IPS-18c (cell line): ENCODE data around the gene TRAF3IP3.

Experiments used
- H3K4me3 ChIP-seq: 2 replicates; pipeline ENCODE4 v1.7.0; 2013; ENCODE audit warnings: low read depth, mild to moderate bottlenecking, low read length, moderate library complexity; ENCODE audit not compliant: insufficient read depth
- H3K9me3 ChIP-seq: one replicate; pipeline ENCODE4 v1.6.1; 2013; ENCODE audit warnings: mild to moderate bottlenecking, low read length, moderate library complexity; ENCODE audit not compliant: control insufficient read depth, insufficient read depth

Gene TRAF3IP3, protein sequence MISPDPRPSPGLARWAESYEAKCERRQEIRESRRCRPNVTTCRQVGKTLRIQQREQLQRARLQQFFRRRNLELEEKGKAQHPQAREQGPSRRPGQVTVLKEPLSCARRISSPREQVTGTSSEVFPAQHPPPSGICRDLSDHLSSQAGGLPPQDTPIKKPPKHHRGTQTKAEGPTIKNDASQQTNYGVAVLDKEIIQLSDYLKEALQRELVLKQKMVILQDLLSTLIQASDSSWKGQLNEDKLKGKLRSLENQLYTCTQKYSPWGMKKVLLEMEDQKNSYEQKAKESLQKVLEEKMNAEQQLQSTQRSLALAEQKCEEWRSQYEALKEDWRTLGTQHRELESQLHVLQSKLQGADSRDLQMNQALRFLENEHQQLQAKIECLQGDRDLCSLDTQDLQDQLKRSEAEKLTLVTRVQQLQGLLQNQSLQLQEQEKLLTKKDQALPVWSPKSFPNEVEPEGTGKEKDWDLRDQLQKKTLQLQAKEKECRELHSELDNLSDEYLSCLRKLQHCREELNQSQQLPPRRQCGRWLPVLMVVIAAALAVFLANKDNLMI

DNA sequence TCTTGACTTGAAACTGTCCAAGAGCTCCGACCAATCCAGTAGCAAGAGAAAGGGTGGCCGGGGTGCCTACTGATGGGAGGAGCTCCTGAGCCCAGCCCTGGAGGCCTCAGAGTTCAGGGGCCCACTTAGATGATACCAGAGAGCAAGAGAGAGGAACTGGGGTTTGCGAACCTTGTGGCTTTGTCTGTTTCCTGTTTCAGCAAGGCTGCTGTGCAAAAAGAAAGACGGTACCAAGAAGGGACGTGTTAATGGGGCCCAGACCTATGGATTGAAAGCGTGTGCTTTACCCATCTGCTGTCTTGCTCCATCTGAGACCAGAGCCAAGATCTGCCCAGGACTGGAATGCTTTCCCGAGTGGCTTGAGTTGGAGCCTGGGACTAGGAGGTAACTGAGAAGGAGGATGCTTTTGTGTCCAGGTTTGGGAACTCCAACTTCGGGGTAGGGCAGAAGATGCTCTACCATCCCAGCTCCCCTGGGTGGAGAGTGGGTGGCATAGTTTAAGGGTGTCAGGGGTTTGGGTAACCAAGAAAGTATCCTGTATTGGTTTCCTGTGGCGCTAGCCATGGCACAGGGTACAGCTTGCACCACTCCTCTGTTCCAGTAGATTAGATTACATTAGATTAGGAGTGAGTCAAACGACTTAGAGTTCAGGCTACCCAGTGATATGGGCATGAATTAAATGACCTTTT lies at the start of gene TRAF3IP3:
Gene TRAF3IP3, plus strand, starts transcription at position 128 of the 689 bp plus-strand sequence. CDS start 3,987 bp downstream, outside the sequence.
- H3K9me3 ChIP-seq: no peaks in the 10 kb centered on the region
- H3K4me3 ChIP-seq: no peak within 1 kb of the TSS

DNA sequence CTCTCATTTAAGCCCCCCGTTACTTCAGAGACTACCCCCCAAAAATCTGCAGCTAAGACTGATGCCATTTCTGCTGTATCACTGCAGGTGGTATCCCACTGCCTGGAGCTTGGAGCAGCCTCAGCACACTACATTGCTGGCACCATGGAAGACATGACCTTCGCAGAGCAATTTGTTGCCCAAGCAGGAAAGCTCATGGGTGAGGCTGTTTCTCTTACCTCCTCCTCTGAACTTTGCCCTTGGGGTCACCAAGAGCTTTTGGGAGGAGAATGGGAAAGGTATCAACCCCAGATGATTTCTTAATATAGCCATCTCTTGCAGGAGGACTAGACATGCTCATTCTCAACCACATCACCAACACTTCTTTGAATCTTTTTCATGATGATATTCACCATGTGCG lies 49.2 kb upstream of the TRAF3IP3 start:
- no peak overlapping the region for H3K4me3 ChIP-seq
- no peaks in the 10 kb centered on the region for H3K9me3 ChIP-seq

DNA sequence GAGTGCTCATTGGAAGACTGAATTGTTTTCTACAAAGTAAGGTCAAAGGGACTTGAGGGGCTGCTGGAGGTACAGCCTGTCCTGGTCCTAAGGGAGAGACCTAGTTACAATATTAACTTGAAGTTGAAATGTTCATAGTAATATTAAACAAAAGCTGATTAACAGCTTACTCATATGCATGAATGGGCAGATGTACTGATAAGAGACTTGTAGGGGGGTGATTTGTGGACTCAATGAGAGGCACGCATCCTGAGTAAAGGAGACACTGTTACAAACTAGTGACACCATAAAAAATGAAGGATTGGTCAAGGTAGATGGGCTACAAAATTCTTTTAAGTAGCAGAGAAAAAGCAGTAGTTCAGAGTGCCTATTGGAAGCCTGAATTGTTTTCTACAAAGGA lies 48.5 kb upstream of the TRAF3IP3 start:
- Histone ChIP-seq H3K9me3 (no peaks in the 10 kb centered on the region), H3K4me3 (no peak overlapping the region)

DNA sequence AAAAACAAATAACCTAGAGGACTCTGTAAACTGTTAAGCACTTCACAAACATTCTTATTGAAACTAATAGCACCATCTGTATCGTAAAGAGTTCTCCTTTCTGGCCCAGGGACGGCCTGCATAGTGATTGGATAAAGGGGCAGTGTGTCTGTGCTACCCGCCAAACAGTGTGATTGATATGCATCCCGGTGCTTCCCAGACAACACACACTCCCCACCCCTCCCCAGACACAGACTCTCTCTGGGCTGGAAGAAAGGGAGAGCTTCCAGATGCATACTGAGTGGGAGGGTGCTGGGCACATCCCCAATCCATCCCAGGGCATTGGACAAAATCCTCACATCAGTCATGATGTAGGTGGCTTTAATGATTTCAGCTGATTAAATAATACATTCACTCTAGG lies 47.6 kb upstream of the TRAF3IP3 start:
- Histone ChIP-seq H3K4me3 (no peak overlapping the region), H3K9me3 (no peaks in the 10 kb centered on the region)

DNA sequence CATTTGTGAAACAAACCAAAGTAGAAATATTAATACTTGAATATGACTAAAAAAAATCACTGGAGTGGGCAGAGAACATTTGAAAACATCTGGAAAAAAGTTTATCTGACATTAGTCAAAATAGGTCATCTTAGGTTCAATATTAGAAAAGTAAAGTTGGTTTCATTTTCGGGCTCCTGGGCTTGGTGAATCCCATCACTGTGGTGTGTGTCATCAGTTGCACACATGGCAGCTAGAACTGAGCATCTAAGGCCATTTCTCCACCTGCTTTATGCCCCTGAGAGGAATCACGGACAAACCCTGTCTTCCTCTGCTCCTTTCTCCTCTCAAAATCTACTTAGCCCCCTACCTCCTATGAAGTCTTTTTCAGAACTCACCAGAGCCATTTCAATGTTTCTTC lies 45.8 kb upstream of the TRAF3IP3 start:
- no peak overlapping the region for H3K4me3 ChIP-seq

DNA sequence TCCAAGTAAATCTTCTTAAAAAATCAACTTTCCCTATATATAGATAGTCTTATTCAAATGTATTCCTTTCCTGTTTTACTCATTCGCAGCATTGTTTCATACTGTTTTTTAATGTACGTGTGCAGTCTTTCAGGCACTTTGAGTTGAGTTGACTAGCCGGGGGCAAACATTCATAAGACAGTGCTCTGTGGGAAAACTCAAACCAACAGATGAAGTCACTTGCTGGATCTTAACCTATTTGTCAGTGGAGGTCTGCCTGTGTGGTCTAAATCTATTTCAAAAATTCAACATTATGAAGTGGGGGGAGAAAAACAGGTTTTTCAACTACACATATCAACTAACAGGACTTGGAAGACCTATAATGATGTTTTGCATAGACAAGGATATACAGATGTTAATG lies 45.0 kb upstream of the TRAF3IP3 start:
- Histone ChIP-seq H3K4me3 (no peak overlapping the region), H3K9me3 (no peaks in the 10 kb centered on the region)

More for the DNA sequence above, 45.8 kb upstream of the TRAF3IP3 start:
- no peaks in the 10 kb centered on the region for H3K9me3 ChIP-seq

DNA sequence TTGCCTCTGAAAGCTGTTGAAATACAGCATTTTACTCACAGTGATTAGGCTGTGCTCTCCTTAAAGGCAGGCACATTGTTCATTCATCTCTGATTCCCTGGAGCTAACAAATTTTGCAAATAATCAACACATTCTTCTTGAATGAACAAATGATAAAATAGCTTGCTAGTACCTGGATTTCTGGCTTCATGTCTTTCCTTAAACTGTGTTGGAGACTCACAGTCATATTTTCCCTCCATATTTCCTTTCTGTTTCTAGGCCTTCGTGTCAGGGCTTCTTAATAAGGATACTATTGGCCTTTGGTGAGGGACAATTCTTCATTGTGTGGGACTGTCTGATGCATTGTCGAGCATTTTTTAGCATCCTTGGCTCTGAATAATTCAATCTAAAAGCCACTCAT lies 41.5 kb upstream of the TRAF3IP3 start:
- no peaks in the 10 kb centered on the region for H3K9me3 ChIP-seq
- no peak overlapping the region for H3K4me3 ChIP-seq

DNA sequence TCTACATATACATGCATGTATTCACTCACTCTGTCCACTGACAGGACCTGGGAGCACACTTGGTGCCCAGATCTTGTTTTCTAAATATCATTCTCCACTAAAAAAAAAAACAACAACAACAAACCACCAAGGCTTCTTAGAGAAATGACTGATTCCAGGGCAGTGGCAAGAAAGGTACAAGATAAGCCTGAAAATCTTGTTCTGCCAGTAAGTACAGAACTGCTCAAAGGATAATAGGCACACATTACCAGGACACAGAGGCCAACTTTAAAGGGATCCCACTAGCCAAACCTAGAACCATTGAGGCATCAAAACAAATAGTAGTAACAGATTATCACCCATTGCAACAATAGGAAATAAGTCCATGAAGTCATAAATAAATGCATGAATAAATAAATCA lies 40.5 kb upstream of the TRAF3IP3 start:
- Histone ChIP-seq H3K4me3 (no peak overlapping the region), H3K9me3 (no peaks in the 10 kb centered on the region)

DNA sequence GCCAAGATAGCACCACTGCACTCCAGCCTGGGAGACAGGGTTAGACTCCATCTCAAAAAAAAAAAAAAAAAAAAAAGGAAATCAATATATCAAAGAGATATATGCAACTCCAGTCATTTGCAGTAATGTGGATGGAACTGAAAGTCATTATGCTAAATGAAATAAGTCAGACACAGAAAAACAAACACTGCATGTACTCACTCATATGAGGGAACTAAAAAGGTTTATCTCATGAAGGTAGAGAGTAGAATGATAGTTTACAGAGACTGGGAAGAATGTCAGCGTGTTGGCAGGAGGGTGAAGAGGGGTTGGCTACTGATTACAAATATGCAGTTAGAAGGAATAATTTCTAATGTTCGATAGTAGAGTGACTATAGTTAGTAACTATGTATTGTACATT lies 38.0 kb upstream of the TRAF3IP3 start:
- no peaks in the 10 kb centered on the region for H3K9me3 ChIP-seq
- no peak overlapping the region for H3K4me3 ChIP-seq

DNA sequence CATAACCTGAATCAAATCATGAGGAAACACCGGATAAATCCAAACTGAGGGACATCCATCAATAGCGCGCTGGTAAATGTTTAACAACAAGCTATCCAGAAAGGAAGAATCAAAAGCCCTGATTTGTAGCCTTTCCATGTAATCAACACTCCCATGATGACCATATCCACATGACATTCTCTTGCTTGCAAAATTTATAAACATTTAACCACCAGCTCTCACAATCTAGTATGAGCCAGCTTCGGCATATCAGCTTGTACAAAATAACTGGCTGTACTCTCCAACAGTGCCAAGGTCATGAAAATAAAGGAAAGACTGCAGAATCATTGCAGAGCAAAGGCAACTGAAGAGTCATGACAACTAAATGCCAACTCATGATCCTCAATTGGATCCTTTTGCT lies 35.5 kb upstream of the TRAF3IP3 start:
- Histone ChIP-seq H3K9me3 (no peaks in the 10 kb centered on the region), H3K4me3 (no peak overlapping the region)

DNA sequence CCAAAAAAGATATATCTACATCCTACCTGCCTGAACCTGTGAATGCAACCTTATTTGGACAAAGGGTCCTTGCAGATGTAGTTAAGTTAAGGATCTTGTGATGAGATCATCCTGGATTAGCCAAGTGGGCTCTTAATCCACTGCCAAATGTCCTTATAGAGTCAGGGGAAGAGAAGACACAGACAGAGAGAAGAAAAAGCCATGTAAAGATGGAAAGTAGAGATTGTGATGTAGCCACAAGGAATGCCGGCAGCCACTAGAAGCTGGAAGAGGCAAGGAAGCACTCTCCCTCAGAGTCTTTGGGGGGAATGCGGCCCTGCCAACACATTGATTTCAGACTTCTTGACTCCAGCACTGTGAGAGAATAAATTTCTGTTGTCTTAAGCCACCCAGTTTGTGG lies 35.0 kb upstream of the TRAF3IP3 start:
- no peaks in the 10 kb centered on the region for H3K9me3 ChIP-seq
- H3K4me3 ChIP-seq: no peak overlapping the region

DNA sequence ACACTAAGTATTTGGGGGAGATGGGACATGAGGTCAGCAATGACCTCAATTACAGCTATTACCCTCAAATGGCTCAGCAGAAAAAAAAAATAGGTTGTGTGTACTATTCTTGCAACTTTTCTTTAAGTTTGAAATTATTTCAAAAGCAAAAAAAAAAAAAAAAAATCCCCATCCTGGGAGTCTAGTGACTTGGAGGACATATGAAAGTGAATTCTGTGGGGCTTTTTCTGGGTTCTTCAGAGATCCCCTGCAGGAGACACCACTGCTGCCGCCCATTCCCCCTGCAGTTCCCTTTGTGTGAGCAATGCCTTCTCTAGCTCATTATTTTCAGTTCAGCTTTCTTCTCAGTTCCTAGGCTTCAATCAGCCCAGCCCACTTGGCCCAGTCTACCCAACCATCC lies 34.5 kb upstream of the TRAF3IP3 start:
- H3K9me3 ChIP-seq: no peaks in the 10 kb centered on the region

DNA sequence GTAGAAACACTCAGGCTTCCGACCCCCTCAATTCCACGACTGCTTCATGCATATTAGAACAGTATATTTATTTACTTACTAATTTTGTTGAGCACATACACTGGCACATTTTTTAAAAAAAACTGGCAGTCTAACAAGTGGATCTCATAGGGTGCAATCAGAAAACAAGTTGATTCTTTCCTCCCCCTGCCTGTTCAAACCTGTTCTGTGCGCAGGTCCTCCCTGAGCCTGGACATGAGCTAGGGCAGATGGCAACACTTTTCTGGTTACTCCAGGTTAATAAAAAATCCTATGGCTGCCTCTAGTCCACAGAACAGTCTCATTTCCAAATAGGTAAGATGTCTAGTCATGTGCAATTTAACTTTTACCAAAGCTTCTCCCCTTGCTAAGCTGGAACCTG lies 32.6 kb upstream of the TRAF3IP3 start:
- Histone ChIP-seq H3K4me3 (no peak overlapping the region), H3K9me3 (no peaks in the 10 kb centered on the region)

More for the DNA sequence above, 34.5 kb upstream of the TRAF3IP3 start:
- no peak overlapping the region for H3K4me3 ChIP-seq

DNA sequence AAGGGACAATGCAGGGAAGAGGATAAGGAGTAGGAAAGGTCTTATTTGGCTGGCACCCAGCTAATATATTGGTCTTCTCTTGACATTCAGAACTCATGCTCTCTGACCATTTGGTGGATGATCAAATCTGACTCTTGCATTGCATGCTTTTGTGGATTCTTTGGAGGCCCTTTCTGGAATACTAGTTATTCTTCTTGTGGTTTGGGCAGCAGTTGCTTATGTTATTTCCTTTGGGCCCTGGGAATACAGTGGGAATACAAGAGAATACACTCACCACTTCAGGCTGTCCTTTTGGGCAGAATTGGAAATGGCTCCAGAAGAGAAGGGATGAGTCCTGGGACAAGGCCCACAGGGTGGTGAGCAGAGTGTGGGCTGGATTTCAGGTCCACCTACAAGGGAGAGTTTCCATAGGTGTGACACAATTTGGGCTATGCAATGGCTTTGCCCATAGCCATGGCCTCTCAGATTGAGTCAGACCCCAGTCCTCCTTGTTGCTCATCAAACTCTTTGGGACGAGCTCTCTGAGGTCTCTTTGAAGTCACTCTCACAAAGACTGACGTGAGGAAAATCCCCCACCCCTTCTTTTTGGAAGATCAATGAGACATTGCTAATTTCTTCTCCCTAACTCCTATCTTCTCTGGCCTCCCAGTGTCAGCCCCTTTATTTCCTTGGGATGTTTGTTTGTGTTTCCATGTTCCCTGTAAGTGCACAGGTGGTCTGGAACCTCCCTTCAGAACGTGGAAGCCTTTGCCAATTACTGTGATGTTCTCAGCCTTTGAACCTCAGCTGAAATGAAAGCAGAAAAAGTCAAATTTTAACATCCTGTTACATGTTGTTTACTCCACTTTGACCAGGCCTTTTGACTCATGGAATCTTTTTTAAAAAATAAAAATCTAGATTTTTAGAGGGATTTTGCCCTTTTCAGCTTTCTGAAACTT lies 31.8 kb upstream of the TRAF3IP3 start:
- no peak overlapping the region for H3K4me3 ChIP-seq
- H3K9me3 ChIP-seq: no peaks in the 10 kb centered on the region

DNA sequence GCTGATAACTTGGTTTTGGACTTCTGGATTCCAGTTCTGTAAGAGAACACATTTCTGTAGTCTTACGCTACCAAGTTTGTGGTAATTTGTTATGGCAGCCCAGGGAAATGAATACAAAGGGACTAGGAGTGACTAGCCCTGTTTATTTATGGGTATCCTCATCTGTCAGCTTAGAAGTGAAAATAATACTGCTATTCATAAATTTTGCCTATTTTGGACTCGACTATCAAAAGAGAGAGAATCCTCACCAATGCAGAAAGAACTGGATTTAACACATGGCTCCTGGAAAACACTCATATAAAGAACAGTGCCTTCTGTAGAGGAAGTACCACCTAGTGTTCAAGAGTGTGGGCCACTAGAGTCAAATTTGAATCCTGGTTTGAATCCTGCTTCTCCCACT lies 28.6 kb upstream of the TRAF3IP3 start:
- H3K4me3 ChIP-seq: no peak overlapping the region
- peaks cover 2% of the 10 kb centered on the region for H3K9me3 ChIP-seq

DNA sequence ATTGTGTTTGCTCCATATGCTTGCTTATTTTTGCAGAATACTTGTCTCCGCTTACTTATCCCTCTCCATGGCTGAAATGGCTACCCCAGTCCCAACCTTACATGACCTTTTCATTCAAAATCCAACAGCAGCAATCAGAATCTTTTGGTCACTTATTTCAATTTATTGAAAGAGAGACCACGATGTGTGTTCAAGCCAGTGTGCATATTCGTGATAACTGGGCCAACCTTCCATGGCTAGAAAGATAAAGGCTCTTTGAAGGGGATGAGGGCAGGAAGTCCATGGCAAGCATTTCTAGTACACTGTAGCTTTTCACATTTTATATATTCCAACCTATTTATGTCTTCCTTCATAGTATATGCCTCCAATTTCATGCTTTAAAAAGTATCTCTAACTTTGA lies 28.1 kb upstream of the TRAF3IP3 start:
- Histone ChIP-seq H3K9me3 (peaks cover 2% of the 10 kb centered on the region), H3K4me3 (no peak overlapping the region)

DNA sequence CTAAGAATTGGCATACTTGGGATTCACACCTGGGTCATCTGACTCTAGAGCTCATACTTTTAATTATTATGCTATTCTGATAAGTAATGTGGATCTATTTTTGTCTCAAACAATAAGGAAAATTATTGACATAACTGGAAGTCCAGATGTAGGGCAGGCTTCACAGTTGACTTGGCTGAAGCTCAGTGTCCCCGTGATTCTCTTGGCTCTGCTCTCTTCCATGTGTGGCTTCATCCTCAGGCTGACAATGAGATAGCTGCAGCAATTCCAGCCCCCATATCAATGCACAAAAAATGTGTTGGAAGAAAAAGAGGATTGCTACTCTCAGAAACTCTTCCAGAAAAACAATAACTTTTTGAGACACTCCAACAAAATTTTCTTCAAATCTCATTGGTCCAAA lies 27.4 kb upstream of the TRAF3IP3 start:
- Histone ChIP-seq H3K4me3 (no peak overlapping the region), H3K9me3 (peaks cover 2% of the 10 kb centered on the region)
